Measurements from ENCODE around the gene PDCD10. TPM values are rescaled to one million over a fixed set of nuclear protein-coding genes. Genes with fewer than 3 reads are reported as not detected.
A peak's percentile ranks its signal among the peaks of the same experiment; 100 is the strongest.

The PDCD10 gene
- total RNA-seq, 4 donors from 2014 or later, result 45.9 to 104 (median 78.0) TPM

DNA sequence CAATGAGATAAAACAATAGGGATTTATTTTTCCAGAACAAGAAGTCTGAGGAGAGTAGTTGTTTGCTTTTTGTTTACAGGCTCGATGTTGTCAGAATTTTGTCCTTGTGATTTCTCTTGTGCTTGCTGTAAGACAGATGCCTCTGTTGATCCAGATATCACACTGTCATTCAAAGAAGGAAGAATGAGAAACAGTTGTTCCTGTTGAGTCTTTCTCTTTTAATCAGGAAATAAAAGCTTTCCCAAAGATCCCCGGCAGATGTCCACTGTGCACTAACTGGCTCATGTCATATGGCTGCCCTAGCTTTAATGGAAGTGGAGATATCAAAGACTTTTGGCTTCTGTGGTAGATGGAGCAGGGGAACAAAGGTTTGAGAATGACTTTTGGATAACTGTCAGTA lies 7.6 kb upstream of the PDCD10 start:
- peaks cover 0 to under 1% (median 0%) of the 10 kb centered on the region in 3 donors for H3K4me1 ChIP-seq
- H3K4me3 ChIP-seq, result no peak overlapping the region
- H3K9me3 ChIP-seq, result no peaks in the 10 kb centered on the region
- no peak overlapping the region for H3K27ac ChIP-seq
- intact Hi-C loops (cut with DNase I), result no loop called here
- no peak for TF ChIP-seq POLR2A (IDR thresholded peaks at IDR 0.05)
- TF ChIP-seq, protein P1, sequence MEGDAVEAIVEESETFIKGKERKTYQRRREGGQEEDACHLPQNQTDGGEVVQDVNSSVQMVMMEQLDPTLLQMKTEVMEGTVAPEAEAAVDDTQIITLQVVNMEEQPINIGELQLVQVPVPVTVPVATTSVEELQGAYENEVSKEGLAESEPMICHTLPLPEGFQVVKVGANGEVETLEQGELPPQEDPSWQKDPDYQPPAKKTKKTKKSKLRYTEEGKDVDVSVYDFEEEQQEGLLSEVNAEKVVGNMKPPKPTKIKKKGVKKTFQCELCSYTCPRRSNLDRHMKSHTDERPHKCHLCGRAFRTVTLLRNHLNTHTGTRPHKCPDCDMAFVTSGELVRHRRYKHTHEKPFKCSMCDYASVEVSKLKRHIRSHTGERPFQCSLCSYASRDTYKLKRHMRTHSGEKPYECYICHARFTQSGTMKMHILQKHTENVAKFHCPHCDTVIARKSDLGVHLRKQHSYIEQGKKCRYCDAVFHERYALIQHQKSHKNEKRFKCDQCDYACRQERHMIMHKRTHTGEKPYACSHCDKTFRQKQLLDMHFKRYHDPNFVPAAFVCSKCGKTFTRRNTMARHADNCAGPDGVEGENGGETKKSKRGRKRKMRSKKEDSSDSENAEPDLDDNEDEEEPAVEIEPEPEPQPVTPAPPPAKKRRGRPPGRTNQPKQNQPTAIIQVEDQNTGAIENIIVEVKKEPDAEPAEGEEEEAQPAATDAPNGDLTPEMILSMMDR (IDR thresholded peaks at IDR 0.05), result no peak
- WGBS, 2 donors, result 83 to 90% methylated on average over 2 of the region's 2 CpGs
- no peak for DNase-seq
- no peaks in the 10 kb centered on the region for H3K36me3 ChIP-seq
- H3K27me3 ChIP-seq, result no peaks in the 10 kb centered on the region

DNA sequence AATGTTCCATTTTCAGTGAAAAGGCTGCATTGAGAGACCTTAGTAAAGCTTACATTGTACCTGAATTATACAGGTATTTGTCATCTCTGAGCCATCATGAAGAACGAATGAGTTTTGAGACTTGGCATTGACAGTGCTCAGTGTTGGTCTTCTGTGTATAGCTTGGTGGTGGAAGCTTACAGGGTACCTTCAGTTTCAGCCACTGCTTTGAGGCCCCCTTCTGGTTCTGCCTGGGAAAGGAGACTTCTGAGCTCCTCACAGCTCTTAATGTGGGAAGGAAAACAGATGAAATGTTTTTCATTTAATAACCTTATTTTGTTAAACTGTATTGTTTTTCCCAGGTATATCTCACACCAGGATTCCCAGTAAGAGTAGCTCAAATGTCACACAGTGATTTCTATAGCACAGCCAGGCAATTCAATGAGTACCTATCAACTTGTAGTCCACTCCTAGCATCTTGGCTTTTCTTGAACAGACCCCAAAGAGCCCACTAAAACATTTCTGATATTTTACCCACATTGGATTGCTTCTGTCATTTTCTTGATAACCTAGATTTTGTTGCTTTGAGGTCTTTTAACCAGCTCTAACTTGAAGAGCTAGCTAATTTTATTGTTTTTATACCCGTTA lies 6.4 kb upstream of the PDCD10 start:
- TF ChIP-seq, protein P1 (IDR thresholded peaks at IDR 0.05), result peak in 2 of 6 experiments; percentile 13 to 20
- no peak for TF ChIP-seq POLR2A (IDR thresholded peaks at IDR 0.05)
- Histone ChIP-seq H3K27ac (no peak overlapping the region), H3K4me1 (peaks cover 0 to 13% (median 5%) of the 10 kb centered on the region in 3 donors), H3K9me3 (no peaks in the 10 kb centered on the region), H3K36me3 (no peaks in the 10 kb centered on the region), H3K27me3 (no peaks in the 10 kb centered on the region), H3K4me3 (no peak overlapping the region)
- intact Hi-C loops (cut with DNase I), result no loop called here
- no peak for DNase-seq
- WGBS, 2 donors, result 60 to 66% methylated on average over 2 of the region's 2 CpGs

DNA sequence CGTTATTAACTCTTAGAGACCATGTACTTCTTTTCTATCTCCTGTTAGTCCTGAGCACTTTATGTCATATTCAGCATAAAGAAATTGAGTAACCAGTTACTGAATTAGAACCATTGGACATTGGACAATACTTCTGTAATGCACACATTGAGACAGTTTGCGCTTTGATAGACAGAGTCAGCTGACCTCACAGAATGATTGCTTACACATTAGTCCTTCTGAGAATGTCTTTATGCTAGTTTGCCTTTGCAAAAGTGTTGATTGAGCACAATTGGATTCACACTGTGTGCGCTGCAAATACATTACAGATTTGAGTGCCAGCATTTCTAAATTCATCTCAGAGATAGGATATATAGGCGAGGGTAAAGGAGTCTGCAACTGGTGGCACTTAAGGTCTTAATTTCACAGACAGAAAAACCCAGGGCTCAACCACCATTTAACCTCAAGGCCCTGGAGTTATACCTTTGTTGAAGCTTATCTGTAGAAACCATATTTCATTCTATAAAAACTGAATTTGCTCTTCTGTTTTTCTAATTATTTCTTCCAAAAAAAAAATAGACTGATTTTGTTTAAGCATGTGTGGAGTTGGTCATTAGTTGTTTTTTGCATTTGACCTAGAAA lies 4.6 kb upstream of the PDCD10 start:
- Histone ChIP-seq H3K4me3 (no peak overlapping the region), H3K36me3 (no peaks in the 10 kb centered on the region), H3K9me3 (no peaks in the 10 kb centered on the region), H3K27ac (no peak overlapping the region), H3K4me1 (peaks cover 0 to 17% (median 5%) of the 10 kb centered on the region in 3 donors), H3K27me3 (no peaks in the 10 kb centered on the region)
- TF ChIP-seq, protein P1 (IDR thresholded peaks at IDR 0.05), result no peak
- no peak for TF ChIP-seq POLR2A (IDR thresholded peaks at IDR 0.05)
- no peak for DNase-seq
- WGBS, 2 donors, result 95 to 98% methylated on average over 4 of the region's 4 CpGs
- intact Hi-C loops (cut with DNase I), result no loop called here

DNA sequence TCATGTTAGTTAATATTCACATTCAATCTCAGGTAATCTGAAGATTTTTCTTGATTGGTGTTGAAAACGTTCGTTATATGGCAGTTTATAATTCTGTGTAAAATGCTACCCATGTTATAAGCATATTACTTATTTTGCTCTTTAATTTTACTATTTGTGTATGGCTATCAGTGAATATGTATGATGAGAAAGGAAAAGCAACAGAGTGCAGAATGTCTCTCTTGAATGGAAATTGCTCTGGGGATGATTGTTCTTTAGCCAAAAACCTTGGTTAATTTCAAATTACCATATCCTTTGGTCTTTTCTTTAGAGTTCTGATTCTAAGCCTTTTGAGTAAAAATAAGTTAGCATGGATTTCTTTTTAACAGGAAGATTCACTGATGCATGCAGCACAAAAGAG lies 3.3 kb upstream of the PDCD10 start:
- no peak overlapping the region for H3K4me3 ChIP-seq

DNA sequence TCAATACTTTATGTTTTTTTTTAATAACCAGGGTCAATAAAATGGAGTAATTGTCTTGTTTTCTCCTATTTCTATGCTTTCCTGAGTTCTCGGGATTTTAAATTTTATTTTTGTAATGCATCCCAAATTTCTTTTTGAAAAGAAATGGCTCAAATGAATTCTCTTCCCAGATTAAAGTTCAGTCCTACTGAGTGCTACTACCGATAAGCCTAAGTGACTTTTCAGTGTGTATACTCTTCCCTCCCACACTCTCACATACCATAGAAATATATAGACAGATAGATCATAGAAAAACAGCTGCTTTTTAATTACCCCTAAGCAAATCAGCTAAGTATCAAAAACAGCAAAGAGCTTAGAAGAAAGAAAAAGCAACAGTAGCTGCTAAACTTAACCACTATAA lies 2.3 kb upstream of the PDCD10 start:
- no peak for TF ChIP-seq POLR2A (IDR thresholded peaks at IDR 0.05)
- TF ChIP-seq, protein P1 (IDR thresholded peaks at IDR 0.05), result no peak
- no peaks in the 10 kb centered on the region for H3K36me3 ChIP-seq
- 71 to 73% methylated on average over 2 of the region's 2 CpGs for WGBS, 2 donors
- H3K27me3 ChIP-seq, result no peaks in the 10 kb centered on the region
- no peak overlapping the region for H3K27ac ChIP-seq
- intact Hi-C loops (cut with DNase I), result no loop called here
- DNase-seq, result no peak
- no peaks in the 10 kb centered on the region for H3K9me3 ChIP-seq
- H3K4me3 ChIP-seq, result no peak overlapping the region
- peaks cover 10 to 38% (median 14%) of the 10 kb centered on the region in 3 donors for H3K4me1 ChIP-seq

More for the DNA sequence above, 3.3 kb upstream of the PDCD10 start:
- Histone ChIP-seq H3K27ac (no peak overlapping the region), H3K27me3 (no peaks in the 10 kb centered on the region), H3K4me1 (peaks cover 10 to 28% (median 12%) of the 10 kb centered on the region in 3 donors), H3K9me3 (no peaks in the 10 kb centered on the region), H3K36me3 (no peaks in the 10 kb centered on the region)
- whole genome bisulfite sequencing, 2 donors, result 70 to 77% methylated on average over 2 of the region's 2 CpGs
- DNase-seq, result no peak
- TF ChIP-seq, protein P1 (IDR thresholded peaks at IDR 0.05), result peak in 1 of 6 experiments; percentile 5
- no peak for TF ChIP-seq POLR2A (IDR thresholded peaks at IDR 0.05)
- intact Hi-C loops (cut with DNase I), result no loop called here

Measured in esophagus squamous epithelium (tissue), 5 donors.